ENCODE data around the gene YTHDC1. TPM values are rescaled to one million over a fixed set of nuclear protein-coding genes. Genes with fewer than 3 reads are reported as not detected.

The YTHDC1 gene
- total and polyA plus RNA-seq, 2 experiments from 2014 or later = 72.3 to 144 TPM

DNA sequence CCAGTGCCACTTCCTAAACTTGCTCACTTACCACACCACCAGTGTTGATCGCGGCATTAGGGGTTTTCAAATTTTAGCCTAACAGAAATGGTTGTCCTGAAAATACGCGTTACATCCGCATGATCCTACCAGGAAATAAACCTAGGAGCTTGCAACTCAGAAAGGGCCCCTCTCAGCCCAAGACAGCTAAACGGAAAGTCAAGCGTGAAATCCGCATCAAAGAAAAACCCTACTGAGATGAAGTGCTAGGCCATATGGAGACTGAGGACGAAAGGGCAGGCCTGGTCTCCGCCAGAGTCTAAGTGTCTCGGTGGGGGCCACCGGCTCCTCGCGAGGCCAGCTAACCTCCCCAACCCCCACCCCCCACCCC is 626 bp downstream of the YTHDC1 start:
- Histone ChIP-seq H3K27ac (ENCODE audit: low read depth) (peak overlapping the region; percentile 99), H2AFZ (no peak overlapping the region), H3K4me2 (peak overlapping the region; percentile 91), H4K20me1 (replicated peaks; ENCODE audit: insufficient read depth) (peaks cover 34% of the 10 kb centered on the region), H3K36me3 (ENCODE audit: insufficient read depth) (no peaks in the 10 kb centered on the region), H3K27me3 (ENCODE audit: insufficient read depth) (no peaks in the 10 kb centered on the region), H3K4me1 (ENCODE audit: insufficient read depth) (peaks cover 21% of the 10 kb centered on the region), H3K4me3 (peak overlapping the region; percentile 87), H3F3A (replicated peaks; ENCODE audit: low read depth) (peaks cover 8% of the 10 kb centered on the region; the same call in 1 of the 2 replicates), H3K9me2 (ENCODE audit: insufficient read depth) (no peaks in the 10 kb centered on the region), H3K79me2 (replicated peaks; ENCODE audit: insufficient read depth) (peaks cover 56% of the 10 kb centered on the region)
- ATAC-seq (peak; percentile 29), DNase-seq (ENCODE audit: low spot score) (peak; percentile 52)
- Mint-ChIP-seq H3K4me3 (peak overlapping the region; percentile 91), H3K4me1 (peaks cover 30% of the 10 kb centered on the region), H3K36me3 (ENCODE audit: low read depth) (peaks cover 12% of the 10 kb centered on the region; the same call in 2 of the 3 replicates), H3K9me3 (no peaks in the 10 kb centered on the region), H3K27me3 (ENCODE audit: insufficient read depth, low read depth, poor library complexity) (peaks cover 2% of the 10 kb centered on the region), H3K27ac (peak overlapping the region; percentile 99)
- TF ChIP-seq EZH2 (IDR thresholded peaks at IDR 0.05; ENCODE audit: low read depth, unreplicated experiment) = no peak
- TF ChIP-seq POLR2AphosphoS5 (IDR thresholded peaks at IDR 0.05; ENCODE audit: low read depth) = no peak
- no peak for TF ChIP-seq NANOG (IDR thresholded peaks at IDR 0.05; ENCODE audit: borderline replicate concordance)
- TF ChIP-seq, protein P1, sequence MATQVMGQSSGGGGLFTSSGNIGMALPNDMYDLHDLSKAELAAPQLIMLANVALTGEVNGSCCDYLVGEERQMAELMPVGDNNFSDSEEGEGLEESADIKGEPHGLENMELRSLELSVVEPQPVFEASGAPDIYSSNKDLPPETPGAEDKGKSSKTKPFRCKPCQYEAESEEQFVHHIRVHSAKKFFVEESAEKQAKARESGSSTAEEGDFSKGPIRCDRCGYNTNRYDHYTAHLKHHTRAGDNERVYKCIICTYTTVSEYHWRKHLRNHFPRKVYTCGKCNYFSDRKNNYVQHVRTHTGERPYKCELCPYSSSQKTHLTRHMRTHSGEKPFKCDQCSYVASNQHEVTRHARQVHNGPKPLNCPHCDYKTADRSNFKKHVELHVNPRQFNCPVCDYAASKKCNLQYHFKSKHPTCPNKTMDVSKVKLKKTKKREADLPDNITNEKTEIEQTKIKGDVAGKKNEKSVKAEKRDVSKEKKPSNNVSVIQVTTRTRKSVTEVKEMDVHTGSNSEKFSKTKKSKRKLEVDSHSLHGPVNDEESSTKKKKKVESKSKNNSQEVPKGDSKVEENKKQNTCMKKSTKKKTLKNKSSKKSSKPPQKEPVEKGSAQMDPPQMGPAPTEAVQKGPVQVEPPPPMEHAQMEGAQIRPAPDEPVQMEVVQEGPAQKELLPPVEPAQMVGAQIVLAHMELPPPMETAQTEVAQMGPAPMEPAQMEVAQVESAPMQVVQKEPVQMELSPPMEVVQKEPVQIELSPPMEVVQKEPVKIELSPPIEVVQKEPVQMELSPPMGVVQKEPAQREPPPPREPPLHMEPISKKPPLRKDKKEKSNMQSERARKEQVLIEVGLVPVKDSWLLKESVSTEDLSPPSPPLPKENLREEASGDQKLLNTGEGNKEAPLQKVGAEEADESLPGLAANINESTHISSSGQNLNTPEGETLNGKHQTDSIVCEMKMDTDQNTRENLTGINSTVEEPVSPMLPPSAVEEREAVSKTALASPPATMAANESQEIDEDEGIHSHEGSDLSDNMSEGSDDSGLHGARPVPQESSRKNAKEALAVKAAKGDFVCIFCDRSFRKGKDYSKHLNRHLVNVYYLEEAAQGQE (IDR thresholded peaks at IDR 0.05; ENCODE audit: unreplicated experiment) = no peak
- TF ChIP-seq CREB1 (CRISPR knock-in tag; IDR thresholded peaks at IDR 0.05; ENCODE audit: low read depth) = no peak
- TF ChIP-seq ZNF331 (CRISPR knock-in tag; IDR thresholded peaks at IDR 0.05; ENCODE audit: low read depth) = no peak
- TF ChIP-seq EZH2phosphoT487 (IDR thresholded peaks at IDR 0.05; ENCODE audit: unreplicated experiment) = no peak
- no peak for TF ChIP-seq STAT1 (IDR thresholded peaks at IDR 0.05; ENCODE audit: unreplicated experiment)
- TF ChIP-seq JUNB (IDR thresholded peaks at IDR 0.05; ENCODE audit: unreplicated experiment) = no peak
- TF ChIP-seq, protein P2, sequence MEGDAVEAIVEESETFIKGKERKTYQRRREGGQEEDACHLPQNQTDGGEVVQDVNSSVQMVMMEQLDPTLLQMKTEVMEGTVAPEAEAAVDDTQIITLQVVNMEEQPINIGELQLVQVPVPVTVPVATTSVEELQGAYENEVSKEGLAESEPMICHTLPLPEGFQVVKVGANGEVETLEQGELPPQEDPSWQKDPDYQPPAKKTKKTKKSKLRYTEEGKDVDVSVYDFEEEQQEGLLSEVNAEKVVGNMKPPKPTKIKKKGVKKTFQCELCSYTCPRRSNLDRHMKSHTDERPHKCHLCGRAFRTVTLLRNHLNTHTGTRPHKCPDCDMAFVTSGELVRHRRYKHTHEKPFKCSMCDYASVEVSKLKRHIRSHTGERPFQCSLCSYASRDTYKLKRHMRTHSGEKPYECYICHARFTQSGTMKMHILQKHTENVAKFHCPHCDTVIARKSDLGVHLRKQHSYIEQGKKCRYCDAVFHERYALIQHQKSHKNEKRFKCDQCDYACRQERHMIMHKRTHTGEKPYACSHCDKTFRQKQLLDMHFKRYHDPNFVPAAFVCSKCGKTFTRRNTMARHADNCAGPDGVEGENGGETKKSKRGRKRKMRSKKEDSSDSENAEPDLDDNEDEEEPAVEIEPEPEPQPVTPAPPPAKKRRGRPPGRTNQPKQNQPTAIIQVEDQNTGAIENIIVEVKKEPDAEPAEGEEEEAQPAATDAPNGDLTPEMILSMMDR (conservative IDR thresholded peaks at IDR 0.05; ENCODE audit: low read depth in 2 of 2) = no peak
- TF ChIP-seq ETS1 (IDR thresholded peaks at IDR 0.05) = no peak
- TF ChIP-seq ZNF114 (CRISPR knock-in tag; IDR thresholded peaks at IDR 0.05) = no peak
- TF ChIP-seq, protein P3, sequence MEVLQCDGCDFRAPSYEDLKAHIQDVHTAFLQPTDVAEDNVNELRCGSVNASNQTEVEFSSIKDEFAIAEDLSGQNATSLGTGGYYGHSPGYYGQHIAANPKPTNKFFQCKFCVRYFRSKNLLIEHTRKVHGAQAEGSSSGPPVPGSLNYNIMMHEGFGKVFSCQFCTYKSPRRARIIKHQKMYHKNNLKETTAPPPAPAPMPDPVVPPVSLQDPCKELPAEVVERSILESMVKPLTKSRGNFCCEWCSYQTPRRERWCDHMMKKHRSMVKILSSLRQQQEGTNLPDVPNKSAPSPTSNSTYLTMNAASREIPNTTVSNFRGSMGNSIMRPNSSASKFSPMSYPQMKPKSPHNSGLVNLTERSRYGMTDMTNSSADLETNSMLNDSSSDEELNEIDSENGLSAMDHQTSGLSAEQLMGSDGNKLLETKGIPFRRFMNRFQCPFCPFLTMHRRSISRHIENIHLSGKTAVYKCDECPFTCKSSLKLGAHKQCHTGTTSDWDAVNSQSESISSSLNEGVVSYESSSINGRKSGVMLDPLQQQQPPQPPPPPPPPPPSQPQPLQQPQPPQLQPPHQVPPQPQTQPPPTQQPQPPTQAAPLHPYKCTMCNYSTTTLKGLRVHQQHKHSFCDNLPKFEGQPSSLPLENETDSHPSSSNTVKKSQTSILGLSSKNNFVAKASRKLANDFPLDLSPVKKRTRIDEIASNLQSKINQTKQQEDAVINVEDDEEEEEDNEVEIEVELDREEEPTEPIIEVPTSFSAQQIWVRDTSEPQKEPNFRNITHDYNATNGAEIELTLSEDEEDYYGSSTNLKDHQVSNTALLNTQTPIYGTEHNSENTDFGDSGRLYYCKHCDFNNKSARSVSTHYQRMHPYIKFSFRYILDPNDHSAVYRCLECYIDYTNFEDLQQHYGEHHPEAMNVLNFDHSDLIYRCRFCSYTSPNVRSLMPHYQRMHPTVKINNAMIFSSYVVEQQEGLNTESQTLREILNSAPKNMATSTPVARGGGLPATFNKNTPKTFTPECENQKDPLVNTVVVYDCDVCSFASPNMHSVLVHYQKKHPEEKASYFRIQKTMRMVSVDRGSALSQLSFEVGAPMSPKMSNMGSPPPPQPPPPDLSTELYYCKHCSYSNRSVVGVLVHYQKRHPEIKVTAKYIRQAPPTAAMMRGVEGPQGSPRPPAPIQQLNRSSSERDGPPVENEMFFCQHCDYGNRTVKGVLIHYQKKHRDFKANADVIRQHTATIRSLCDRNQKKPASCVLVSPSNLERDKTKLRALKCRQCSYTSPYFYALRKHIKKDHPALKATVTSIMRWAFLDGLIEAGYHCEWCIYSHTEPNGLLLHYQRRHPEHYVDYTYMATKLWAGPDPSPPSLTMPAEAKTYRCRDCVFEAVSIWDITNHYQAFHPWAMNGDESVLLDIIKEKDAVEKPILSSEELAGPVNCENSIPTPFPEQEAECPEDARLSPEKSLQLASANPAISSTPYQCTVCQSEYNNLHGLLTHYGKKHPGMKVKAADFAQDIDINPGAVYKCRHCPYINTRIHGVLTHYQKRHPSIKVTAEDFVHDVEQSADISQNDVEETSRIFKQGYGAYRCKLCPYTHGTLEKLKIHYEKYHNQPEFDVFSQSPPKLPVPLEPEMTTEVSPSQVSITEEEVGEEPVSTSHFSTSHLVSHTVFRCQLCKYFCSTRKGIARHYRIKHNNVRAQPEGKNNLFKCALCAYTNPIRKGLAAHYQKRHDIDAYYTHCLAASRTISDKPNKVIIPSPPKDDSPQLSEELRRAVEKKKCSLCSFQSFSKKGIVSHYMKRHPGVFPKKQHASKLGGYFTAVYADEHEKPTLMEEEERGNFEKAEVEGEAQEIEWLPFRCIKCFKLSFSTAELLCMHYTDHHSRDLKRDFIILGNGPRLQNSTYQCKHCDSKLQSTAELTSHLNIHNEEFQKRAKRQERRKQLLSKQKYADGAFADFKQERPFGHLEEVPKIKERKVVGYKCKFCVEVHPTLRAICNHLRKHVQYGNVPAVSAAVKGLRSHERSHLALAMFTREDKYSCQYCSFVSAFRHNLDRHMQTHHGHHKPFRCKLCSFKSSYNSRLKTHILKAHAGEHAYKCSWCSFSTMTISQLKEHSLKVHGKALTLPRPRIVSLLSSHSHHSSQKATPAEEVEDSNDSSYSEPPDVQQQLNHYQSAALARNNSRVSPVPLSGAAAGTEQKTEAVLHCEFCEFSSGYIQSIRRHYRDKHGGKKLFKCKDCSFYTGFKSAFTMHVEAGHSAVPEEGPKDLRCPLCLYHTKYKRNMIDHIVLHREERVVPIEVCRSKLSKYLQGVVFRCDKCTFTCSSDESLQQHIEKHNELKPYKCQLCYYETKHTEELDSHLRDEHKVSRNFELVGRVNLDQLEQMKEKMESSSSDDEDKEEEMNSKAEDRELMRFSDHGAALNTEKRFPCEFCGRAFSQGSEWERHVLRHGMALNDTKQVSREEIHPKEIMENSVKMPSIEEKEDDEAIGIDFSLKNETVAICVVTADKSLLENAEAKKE (CRISPR knock-in tag; IDR thresholded peaks at IDR 0.05) = no peak
